HEK293T (cell line): Measurements from ENCODE around the gene PRLHR.

Experiments used
- CTCF ChIA-PET: fragments of 350-600 bp; formaldehyde crosslinking; extraction: SDS; loops from one replicate; lab custom pipeline; 2021; ENCODE audit warnings: antibody characterized with exemption, inconsistent platforms; lab: Yijun Ruan, JAX
- POLR2A ChIA-PET: fragments of 350-600 bp; formaldehyde crosslinking; extraction: SDS; loops from one replicate; lab custom pipeline; 2020; ENCODE audit warnings: antibody characterized with exemption, inconsistent platforms; lab: Yijun Ruan, JAX
- DNase-seq: peaks from one replicate; pipeline ENCODE4 v3.0.0; 2012; ENCODE audit warnings: mixed read lengths; ENCODE audit errors: extremely low spot score
- ARNT ChIP-seq: fragments of 450-650 bp; IDR thresholded peaks from 2 replicates; pipeline ENCODE4 v1.6.1; 2017; ENCODE audit warnings: mild to moderate bottlenecking
- BHLHE40 ChIP-seq: fragments of 450-650 bp; IDR thresholded peaks from 2 replicates; pipeline ENCODE4 v1.6.1; 2016; ENCODE audit warnings: mild to moderate bottlenecking, moderate library complexity, borderline replicate concordance
- CTBP1 ChIP-seq: fragments of 450-650 bp; IDR thresholded peaks from 2 replicates; pipeline ENCODE4 v1.6.1; 2016; ENCODE audit warnings: borderline replicate concordance
- ELF4 ChIP-seq: fragments of 450-650 bp; IDR thresholded peaks from 2 replicates; pipeline ENCODE4 v1.6.1; 2017; ENCODE audit warnings: antibody characterized with exemption
- FOXA1 ChIP-seq: fragments of 450-650 bp; IDR thresholded peaks from 2 replicates; pipeline ENCODE4 v1.6.1; 2016; ENCODE audit warnings: mild to moderate bottlenecking
- FOXK2 ChIP-seq: fragments of 450-650 bp; IDR thresholded peaks from 2 replicates; pipeline ENCODE4 v1.6.1; 2016; ENCODE audit warnings: mild to moderate bottlenecking
- FOXM1 ChIP-seq: fragments of 450-650 bp; IDR thresholded peaks from 2 replicates; pipeline ENCODE4 v1.6.1; 2017; ENCODE audit warnings: mild to moderate bottlenecking, borderline replicate concordance
- HDGF ChIP-seq: fragments of 450-650 bp; IDR thresholded peaks from 2 replicates; pipeline ENCODE4 v1.6.1; 2017; ENCODE audit warnings: antibody characterized with exemption, borderline replicate concordance
- L3MBTL2 ChIP-seq: fragments of 450-650 bp; conservative IDR thresholded peaks from 2 replicates; pipeline ENCODE4 v1.6.1; 2016; ENCODE audit warnings: mild to moderate bottlenecking
- LEF1 ChIP-seq: fragments of 450-650 bp; IDR thresholded peaks from 2 replicates; pipeline ENCODE4 v1.6.1; 2017; ENCODE audit warnings: mild to moderate bottlenecking, borderline replicate concordance
- NFRKB ChIP-seq: fragments of 450-650 bp; IDR thresholded peaks from 2 replicates; pipeline ENCODE4 v1.6.1; 2016; ENCODE audit warnings: mild to moderate bottlenecking, moderate library complexity
- SP1 ChIP-seq: fragments of 450-650 bp; IDR thresholded peaks from 2 replicates; pipeline ENCODE4 v1.6.1; 2017
- SUZ12 ChIP-seq: fragments of 450-650 bp; IDR thresholded peaks from 2 replicates; pipeline ENCODE4 v1.6.1; 2016; ENCODE audit warnings: mild to moderate bottlenecking
- TARDBP ChIP-seq: fragments of 450-650 bp; IDR thresholded peaks from 2 replicates; pipeline ENCODE4 v1.6.1; 2016
- ZNF384 ChIP-seq: fragments of 450-650 bp; IDR thresholded peaks from 2 replicates; pipeline ENCODE4 v1.6.1; 2016
- TF ChIP-seq, protein P1 (sequence below): fragments of 450-650 bp; IDR thresholded peaks from 2 replicates; pipeline ENCODE4 v1.6.1; 2016

Gene PRLHR

DNA sequence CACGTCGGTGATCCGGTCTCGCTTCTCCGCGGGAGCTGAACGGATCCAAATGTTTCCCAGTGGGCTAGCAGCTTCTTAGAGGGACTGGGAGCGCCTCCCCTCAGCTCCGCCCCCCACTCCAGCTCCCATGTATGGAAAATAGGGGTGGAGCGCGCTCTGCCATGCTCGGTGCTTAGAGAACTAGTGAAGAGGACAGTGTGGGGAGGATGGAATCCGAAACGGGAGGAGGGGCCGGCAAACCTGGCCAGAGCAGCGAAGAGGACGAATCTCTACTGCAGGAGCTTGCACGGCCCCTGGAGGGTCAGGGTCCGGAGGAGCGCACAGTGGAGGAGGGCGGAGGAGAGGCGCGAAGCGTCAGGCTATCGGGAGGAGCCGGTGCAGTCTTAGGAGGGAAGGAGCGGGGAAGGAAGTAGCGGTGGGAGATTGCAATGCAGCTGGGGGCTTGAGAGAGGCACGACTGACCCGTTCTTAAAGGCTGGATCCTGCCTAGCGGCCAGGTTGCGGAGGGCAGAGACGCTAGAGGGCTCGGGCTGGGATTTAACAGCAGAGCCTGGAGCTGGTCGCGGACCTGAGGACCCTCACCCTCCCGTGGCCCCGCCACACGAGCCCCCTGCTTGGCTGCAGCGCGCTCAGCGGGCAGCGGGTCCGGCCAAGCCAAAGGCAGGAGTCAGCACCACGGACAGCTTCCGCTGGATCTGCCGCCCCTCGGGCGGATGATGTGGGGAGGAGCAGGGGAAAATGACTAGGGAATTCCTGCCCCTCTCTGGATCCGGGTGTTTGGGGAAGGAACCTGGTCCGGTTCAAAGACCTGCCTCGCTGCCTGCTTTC, at the start of gene PRLHR:
PRLHR (minus strand) TSS at position 51 of the 828 bp plus-strand sequence. CDS start 404 bp downstream, outside the sequence.
- ChIA-PET POLR2A (no interaction called here), CTCF (interaction anchor here (0.7 kb wide), 1 partner anchor 124 kb away, joined by 3 read pairs; no protein-coding TSS in a partner anchor)
- DNase-seq, result peak; percentile 66
- TF ChIP-seq FOXK2 (no peak), CTBP1 (no peak), ELF4 (no peak), FOXM1 (no peak), ZNF384 (no peak), LEF1 (no peak), TARDBP (no peak), FOXA1 (no peak), SP1 (no peak), HDGF (no peak)
- TF ChIP-seq, protein P1, sequence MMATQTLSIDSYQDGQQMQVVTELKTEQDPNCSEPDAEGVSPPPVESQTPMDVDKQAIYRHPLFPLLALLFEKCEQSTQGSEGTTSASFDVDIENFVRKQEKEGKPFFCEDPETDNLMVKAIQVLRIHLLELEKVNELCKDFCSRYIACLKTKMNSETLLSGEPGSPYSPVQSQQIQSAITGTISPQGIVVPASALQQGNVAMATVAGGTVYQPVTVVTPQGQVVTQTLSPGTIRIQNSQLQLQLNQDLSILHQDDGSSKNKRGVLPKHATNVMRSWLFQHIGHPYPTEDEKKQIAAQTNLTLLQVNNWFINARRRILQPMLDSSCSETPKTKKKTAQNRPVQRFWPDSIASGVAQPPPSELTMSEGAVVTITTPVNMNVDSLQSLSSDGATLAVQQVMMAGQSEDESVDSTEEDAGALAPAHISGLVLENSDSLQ, result no peak

DNA sequence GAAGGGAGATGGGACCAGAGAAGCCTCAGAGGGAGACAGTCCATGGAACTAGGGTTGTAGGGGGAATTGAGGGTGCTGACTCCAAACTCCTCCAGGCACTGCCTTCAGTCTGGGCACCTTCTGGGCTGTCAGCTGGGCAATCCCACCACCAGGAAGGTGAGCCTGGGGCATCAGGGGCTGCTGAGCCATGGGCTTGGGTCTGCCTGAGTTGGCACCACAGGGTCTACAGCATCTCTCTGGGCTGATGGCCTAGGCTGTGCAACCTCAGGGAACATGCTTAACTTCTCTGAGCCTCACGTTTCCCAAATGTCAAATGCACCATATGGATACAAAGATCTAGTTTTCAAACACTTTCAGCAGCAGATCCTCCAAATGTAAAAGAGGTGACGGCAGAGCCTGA, 46.8 kb upstream of the PRLHR start:
- TF ChIP-seq BHLHE40 (no peak), FOXM1 (no peak), FOXA1 (no peak), ZNF384 (no peak), TARDBP (no peak), LEF1 (no peak), SP1 (no peak), ELF4 (no peak), CTBP1 (no peak), NFRKB (no peak)
- DNase-seq, result no peak
- ChIA-PET POLR2A (no interaction called here), CTCF (no interaction called here)

DNA sequence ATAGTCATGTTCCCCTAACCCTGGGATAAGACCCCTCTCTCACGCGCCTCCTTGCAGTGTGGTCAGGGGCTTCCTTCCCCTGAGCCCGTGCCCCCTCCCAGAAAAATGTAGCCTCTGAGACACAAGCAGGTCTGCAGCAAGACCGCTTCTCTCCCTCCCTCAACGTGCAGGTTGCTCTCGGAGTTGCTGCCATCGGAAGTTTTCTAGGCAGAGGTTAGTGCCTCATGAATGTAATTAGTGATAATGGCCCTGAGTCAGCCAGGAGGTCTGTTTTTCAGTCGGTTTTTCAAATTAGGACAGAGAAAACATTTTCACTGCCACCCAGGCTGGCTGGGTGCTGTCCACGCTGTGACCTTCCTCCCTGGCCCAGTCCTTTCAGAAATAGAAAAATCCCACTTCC, 43.2 kb upstream of the PRLHR start:
- ChIA-PET CTCF (no interaction called here), POLR2A (no interaction called here)
- peak; percentile 4 for DNase-seq
- TF ChIP-seq FOXK2, result no peak
- no peak for TF ChIP-seq NFRKB
- TF ChIP-seq FOXA1, result no peak
- TF ChIP-seq CTBP1, result no peak
- no peak for TF ChIP-seq LEF1
- no peak for TF ChIP-seq BHLHE40
- no peak for TF ChIP-seq SP1
- no peak for TF ChIP-seq ZNF384
- no peak for TF ChIP-seq ARNT
- TF ChIP-seq HDGF, result no peak
- TF ChIP-seq ELF4, result no peak
- TF ChIP-seq TARDBP, result no peak
- no peak for TF ChIP-seq L3MBTL2

DNA sequence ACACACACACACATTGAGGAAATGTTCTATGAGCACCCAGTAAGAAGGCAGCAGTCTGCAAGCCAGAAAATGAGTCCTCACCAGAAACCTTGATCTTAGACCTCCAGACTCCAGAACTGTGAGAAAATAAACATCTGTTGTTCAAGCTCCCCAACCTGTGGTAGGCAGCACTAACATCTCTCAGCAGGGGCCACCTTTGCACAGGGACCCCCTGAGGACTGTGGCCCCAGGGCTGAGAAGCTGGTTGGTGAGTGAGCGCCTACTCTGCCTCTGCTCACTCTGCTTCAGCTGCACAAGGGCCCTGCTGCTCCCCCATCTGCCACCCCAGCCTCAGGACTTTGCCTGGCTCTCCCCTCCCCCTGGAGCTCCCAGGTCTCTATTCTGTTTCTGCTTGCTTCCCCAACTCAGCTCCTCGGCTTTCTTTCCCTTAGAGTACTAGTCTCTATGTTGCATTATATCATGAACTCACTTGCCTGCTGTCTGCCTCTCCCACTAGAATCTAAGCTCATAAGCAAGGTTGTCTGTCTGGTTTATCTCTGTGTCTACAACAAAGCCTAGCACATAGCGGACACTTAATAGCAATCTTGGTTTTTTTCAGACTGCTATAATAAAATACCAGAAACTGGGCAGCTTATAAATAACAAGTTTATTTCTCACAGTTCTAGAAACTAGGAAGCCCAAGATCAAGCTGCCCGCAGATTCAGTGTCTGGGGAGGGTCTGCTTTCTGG, 40.4 kb upstream of the PRLHR start:
- TF ChIP-seq ZNF384 (no peak), ELF4 (no peak), FOXM1 (no peak), L3MBTL2 (no peak), CTBP1 (no peak), FOXK2 (no peak), FOXA1 (no peak), ARNT (no peak), SP1 (no peak), BHLHE40 (no peak)
- TF ChIP-seq, protein P1, result no peak
- ChIA-PET CTCF (no interaction called here), POLR2A (no interaction called here)
- DNase-seq, result no peak

DNA sequence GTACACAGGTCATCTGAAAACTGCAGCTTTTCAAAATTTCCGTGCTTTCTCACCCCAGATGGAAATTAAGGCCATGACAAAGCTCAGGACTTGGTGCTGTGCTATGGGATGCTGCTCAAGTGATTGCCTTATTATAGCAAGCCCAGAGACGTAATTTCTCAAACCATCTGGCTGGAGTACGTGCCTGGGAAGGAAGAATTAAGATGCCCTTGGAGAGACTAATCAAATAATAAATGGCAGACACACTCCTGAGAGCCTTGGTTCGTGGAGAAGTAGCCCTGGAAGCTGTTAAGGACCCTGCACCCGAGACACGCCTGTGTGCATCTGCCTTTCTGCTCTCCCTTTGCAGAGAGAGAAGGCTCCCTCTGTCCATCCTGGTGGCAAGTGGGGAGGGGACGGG, 38.3 kb upstream of the PRLHR start:
- no peak for DNase-seq
- POLR2A ChIA-PET, result no interaction called here
- CTCF ChIA-PET, result no interaction called here
- TF ChIP-seq BHLHE40, result no peak
- TF ChIP-seq ZNF384, result no peak
- no peak for TF ChIP-seq HDGF
- no peak for TF ChIP-seq SUZ12
- TF ChIP-seq SP1, result no peak

DNA sequence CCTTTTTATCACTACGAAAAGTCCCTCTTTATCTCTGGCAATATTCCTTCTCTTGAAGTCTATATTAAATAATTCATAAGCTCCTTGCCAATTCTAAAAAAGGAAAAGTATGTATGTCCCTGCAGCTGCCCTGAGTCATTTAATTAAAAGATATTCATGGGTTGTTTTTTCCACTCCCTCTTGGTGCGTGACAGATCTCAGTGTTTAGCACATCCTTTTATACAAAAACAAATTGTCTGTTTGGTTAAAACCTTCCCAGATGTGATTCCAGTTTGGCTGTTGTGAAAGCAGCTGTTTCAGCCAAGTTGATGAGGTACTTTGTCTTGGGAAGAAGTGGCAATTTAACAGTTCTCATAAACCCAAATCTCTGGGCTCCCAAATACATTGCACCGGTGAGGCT, 33.8 kb upstream of the PRLHR start:
- TF ChIP-seq ARNT (no peak), FOXM1 (no peak), SP1 (no peak), CTBP1 (no peak), SUZ12 (no peak), BHLHE40 (no peak), L3MBTL2 (no peak), FOXK2 (no peak), ELF4 (no peak), ZNF384 (no peak), NFRKB (no peak), FOXA1 (no peak)
- TF ChIP-seq, protein P1, result no peak
- ChIA-PET CTCF (no interaction called here), POLR2A (no interaction called here)
- no peak for DNase-seq
